GM12891 (cell line): ENCODE data around the gene KRTAP10-11.

Source experiments
- DNase-seq: peaks from one replicate; pipeline ENCODE4 v3.0.0; 2011; ENCODE audit warnings: low spot score; ENCODE audit not compliant: insufficient read length
- FAIRE-seq: peaks from 2 replicates; lab custom pipeline; 2011; peaks lifted over from hg19 to GRCh38; lab: Jason Lieb, UNC
- PAX5 ChIP-seq: IDR thresholded peaks from 2 replicates; pipeline ENCODE4 v1.6.1; 2011; ENCODE audit warnings: low read length, moderate library complexity, mild to moderate bottlenecking; ENCODE audit not compliant: insufficient read depth, severe bottlenecking
- POLR2A ChIP-seq: IDR thresholded peaks from 2 replicates; pipeline ENCODE4 v1.6.1; 2011; ENCODE audit warnings: low read depth, low read length, control low read depth
- POLR2AphosphoS5 ChIP-seq: IDR thresholded peaks from 2 replicates; pipeline ENCODE4 v1.6.1; 2011; ENCODE audit warnings: low read depth, low read length, control low read depth
- POU2F2 ChIP-seq: IDR thresholded peaks from 2 replicates; pipeline ENCODE4 v1.6.1; 2011; ENCODE audit warnings: low read depth, mild to moderate bottlenecking, control low read depth, low read length, moderate library complexity
- SPI1 ChIP-seq: IDR thresholded peaks from 2 replicates; pipeline ENCODE4 v1.6.1; 2011; ENCODE audit warnings: low read depth, low read length, control low read depth
- TAF1 ChIP-seq: IDR thresholded peaks from 2 replicates; pipeline ENCODE4 v1.6.1; 2011; ENCODE audit warnings: low read depth, low read length, control low read depth

The KRTAP10-11 gene

DNA sequence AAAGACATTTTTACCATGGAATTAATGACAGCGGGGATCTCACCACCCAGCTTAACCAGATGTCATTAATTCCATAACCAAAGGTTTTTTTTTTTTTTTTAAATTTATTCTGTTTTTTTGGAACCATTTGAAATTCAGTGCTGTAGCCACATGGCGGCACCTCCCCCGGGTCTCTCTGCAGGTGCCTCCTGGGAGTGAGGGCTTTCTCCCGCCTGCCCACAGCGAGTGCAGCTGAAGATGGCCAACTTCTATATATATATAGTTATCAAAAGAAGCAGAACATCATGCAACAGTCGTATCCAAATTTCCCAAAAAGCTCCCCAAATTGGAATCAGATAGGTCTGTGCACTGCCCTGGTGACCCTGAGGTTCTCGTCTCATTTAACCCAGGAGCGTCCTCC lies 30.7 kb upstream of the KRTAP10-11 start:
- no peak for DNase-seq
- no peak for FAIRE-seq
- TF ChIP-seq PAX5 (no peak), POLR2A (no peak), TAF1 (no peak), POLR2AphosphoS5 (no peak), SPI1 (no peak), POU2F2 (no peak)

DNA sequence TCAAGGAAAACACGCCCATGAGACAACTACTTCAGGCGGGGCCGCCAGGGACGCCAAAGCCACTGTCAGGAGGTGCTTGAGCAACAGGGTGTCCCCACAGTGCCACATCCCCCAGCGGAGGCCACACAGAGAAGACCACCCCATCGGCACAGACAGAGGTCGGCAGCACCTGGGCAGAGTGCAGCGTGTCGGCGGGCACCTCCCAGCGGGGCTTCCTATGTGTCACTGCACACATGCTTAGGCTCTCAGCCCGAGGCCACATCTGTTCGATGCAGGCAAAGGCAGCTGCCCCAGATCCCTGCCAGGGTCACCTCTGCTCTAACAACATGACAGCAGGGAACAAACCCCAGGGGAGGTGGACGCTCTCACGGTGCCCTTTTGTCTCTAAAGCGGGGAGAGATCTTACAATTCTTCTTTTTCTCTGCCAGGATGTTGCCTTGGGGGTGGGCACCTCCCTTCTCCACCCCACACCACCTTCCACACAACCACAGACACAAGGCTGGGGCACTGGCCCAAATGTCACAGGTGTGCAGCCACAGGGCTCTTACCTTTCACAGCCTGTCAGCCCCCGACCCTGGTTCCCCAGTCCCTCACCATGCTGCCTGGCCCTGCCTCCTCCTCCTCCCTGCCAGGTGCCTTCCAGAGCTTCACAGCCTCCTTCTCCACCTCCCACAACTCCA lies 30.2 kb upstream of the KRTAP10-11 start:
- TF ChIP-seq PAX5 (no peak), POU2F2 (no peak), SPI1 (no peak), POLR2AphosphoS5 (no peak), TAF1 (no peak), POLR2A (no peak)
- no peak for DNase-seq
- FAIRE-seq: no peak

DNA sequence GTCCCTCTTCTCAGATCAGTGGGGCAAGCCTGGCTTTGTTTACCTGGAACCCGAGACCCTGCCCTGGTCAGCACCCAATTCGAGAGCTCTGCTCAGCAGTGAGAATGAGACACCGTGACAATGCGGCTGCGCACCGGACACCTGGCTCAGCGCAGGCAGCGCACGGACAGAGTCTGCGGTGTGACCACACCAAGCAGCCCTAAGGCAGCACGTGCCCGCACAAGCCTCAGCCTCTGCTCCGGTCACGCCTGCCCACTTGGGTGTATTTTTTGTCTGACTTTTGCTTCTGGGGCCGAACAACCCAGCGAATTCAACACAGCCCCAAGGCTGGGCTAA lies 29.7 kb upstream of the KRTAP10-11 start:
- no peak for FAIRE-seq

DNA sequence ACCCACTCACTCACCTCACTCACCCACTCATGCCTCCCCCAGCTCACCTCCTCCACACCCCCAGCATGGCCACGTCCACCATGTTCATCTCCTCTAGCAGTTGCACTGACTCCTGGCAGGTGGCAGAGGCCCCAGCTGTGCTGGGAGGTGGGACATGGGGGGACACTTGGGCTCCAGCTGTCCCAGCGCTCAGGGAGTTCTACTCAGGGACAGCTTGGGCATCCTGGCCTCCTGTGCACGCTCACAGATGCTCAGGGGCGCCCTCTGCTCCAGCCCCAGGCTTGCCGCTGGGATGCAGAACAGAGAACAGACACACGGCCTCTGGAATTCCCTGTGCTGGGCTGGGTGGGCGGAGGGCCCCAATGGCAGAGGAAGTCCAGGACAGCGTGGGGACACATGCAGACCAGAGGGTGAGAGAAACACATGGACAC lies 29.1 kb upstream of the KRTAP10-11 start:
- DNase-seq: no peak
- no peak for FAIRE-seq
- TF ChIP-seq POLR2A: no peak
- no peak for TF ChIP-seq POLR2AphosphoS5
- no peak for TF ChIP-seq TAF1
- no peak for TF ChIP-seq PAX5

More for the DNA sequence above, 29.7 kb upstream of the KRTAP10-11 start:
- no peak for DNase-seq
- TF ChIP-seq TAF1 (no peak), POU2F2 (no peak), SPI1 (no peak), POLR2A (no peak), PAX5 (no peak), POLR2AphosphoS5 (no peak)

DNA sequence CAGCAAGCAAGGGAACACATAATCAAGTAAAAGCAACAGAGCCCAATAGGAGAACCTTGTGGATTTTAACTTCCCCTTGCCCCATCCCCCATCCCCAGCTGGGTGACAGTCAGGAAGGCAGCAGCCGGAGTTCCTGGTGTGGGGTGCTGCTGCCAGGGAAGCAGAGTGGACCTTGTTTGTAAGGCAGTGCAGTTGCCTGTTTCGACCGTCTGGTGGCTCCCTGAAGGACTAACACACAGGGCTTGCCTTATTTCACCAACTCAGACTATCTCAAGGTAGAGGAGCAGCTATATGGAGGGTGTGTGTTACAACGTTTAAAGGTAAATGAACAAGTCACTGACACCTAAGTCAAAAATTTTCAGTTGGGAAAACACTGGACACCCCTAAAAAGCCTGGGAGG lies 27.7 kb upstream of the KRTAP10-11 start:
- no peak for TF ChIP-seq SPI1
- no peak for TF ChIP-seq POLR2AphosphoS5
- no peak for TF ChIP-seq POU2F2
- no peak for TF ChIP-seq PAX5
- TF ChIP-seq TAF1: no peak
- TF ChIP-seq POLR2A: no peak
- no peak for DNase-seq
- FAIRE-seq: no peak

DNA sequence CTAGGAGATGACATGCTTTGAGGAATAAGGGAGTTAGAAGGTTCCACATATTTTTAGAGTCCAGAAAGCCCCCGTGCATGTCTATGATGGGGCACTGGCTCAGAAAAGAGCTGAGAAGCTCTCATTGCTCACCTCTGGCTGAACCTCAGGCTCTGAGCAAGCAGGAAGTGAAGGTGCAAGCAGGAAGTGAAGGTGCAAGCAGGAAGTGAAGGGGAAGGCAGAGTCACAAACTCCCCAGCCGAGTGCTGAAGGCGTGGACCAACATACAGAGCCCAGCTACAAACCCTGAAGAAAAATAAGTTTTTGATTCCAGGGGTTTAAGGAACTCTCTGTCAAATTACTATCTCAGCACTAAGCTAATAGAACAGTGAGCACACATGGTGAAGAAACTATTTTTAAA lies 27.3 kb upstream of the KRTAP10-11 start:
- no peak for FAIRE-seq
- no peak for DNase-seq
- TF ChIP-seq POLR2A (no peak), SPI1 (no peak), PAX5 (no peak), POLR2AphosphoS5 (no peak)

DNA sequence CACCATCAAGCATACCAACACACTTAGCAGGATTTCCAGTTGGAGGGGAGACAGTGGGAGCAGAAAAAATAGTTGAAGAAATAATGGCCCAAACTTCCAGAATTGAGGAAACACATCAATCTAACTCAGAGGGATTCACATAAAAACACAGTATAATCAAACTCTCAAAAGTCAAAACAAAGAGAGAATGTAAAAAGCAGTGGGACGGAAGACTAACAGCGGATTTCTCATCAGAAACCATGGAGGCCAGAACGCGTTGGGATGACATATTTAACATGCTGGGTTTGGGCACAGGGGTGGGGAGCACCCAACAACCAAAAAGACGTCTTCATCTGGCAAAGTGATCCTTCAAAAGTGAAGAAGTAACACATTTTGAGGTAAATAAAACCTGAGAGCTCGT lies 26.3 kb upstream of the KRTAP10-11 start:
- FAIRE-seq: no peak
- TF ChIP-seq POLR2A (no peak), POU2F2 (no peak), PAX5 (no peak), TAF1 (no peak), SPI1 (no peak), POLR2AphosphoS5 (no peak)
- DNase-seq: no peak

DNA sequence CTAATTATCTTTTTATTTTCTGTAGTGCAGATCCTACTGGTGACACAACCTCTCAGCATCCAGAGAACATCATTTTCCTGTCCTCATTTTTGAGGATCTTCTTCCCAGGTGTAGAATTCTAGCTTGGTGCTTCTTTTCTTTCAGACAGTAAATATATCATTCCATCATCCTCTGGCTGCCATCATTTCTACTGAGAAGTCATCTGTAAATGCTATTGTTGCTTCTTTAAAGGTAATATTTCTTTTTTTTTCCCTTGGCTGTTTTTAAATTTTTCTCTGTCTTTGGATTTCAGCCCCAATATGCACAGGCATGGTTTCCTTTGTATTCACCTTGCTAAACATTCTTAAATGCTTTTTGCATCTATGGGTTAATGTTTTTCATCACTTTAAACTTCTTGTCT lies 22.6 kb upstream of the KRTAP10-11 start:
- FAIRE-seq (no peak), DNase-seq (no peak)
- no peak for TF ChIP-seq POU2F2
- TF ChIP-seq PAX5: no peak
- no peak for TF ChIP-seq POLR2AphosphoS5
- no peak for TF ChIP-seq TAF1
- TF ChIP-seq POLR2A: no peak
- no peak for TF ChIP-seq SPI1

DNA sequence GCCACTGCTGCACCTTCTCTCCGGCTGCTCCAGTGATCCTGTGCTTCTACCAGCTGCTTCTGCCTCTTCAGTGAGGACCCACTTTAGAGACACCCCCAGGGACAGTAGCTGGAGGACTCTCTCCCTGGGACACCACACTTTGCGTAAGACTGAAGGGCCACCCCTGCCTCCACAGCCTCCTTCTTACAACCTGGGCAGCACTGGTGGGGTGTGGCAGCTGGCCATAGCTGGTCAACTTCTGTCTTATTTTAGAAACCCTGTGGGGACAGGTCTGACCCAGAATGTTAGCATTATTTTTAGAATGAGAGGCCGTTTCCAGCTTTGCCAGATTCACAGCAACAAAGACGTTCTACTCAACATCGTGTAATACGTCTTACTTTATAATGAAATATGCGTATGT lies 20.5 kb upstream of the KRTAP10-11 start:
- no peak for FAIRE-seq
- no peak for DNase-seq
- no peak for TF ChIP-seq POU2F2
- TF ChIP-seq TAF1: no peak
- no peak for TF ChIP-seq PAX5
- TF ChIP-seq SPI1: no peak
- no peak for TF ChIP-seq POLR2AphosphoS5
- no peak for TF ChIP-seq POLR2A

DNA sequence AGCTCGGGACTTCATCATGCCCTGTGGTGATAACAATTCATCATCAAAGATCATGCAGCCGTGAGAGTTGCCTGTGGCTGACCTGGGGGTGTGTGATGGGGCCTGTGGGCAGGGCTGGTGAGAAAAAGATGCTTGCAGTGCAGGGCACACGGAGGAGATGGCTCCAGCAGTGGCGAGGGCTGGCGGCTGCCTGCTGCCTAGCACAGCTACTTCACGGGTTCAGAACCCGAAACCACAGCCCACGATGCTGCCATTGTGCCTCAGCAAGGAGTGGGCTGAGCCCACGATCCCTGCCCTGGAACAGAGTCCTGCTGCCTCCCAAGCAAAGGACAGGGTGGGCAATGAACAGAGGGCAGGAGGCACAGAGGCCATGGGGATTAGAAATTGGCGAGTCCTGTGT lies 20.0 kb upstream of the KRTAP10-11 start:
- FAIRE-seq (no peak), DNase-seq (no peak)
- TF ChIP-seq POU2F2 (no peak), TAF1 (no peak), POLR2A (no peak), POLR2AphosphoS5 (no peak), SPI1 (no peak), PAX5 (no peak)
